Activated naive CD4-positive, alpha-beta T cell treated with anti-CD3 and anti-CD28 coated beads for 36 hours (primary cell): ENCODE data around the gene TRABD. TPM values are rescaled to one million over a fixed set of nuclear protein-coding genes. Genes with fewer than 3 reads are reported as not detected.

Source experiments
- CTCF ChIA-PET: fragments of 350-600 bp; sonication (Branson Sonifier 250); formaldehyde crosslinking; loops from one replicate; lab custom pipeline; 2021; ENCODE audit warnings: antibody characterized with exemption; lab: Charles Lee
- DNase-seq: peaks from one replicate; pipeline ENCODE4 v3.0.0-alpha.2; 2020
- H3K27ac Mint-ChIP-seq: one replicate; pipeline ENCODE4 v1.8.0; 2021; ENCODE audit warnings: mild to moderate bottlenecking, mixed read lengths
- H3K27me3 Mint-ChIP-seq: one replicate; pipeline ENCODE4 v1.8.0; 2021; ENCODE audit warnings: low read depth, mixed read lengths
- H3K36me3 Mint-ChIP-seq: one replicate; pipeline ENCODE4 v1.8.0; 2021; ENCODE audit warnings: low read depth, mixed read lengths
- H3K4me1 Mint-ChIP-seq: one replicate; pipeline ENCODE4 v1.8.0; 2021; ENCODE audit warnings: low read depth, mixed read lengths
- H3K4me3 Mint-ChIP-seq: one replicate; pipeline ENCODE4 v1.8.0; 2021; ENCODE audit warnings: mild to moderate bottlenecking, moderate library complexity, mixed read lengths
- H3K9me3 Mint-ChIP-seq: one replicate; pipeline ENCODE4 v1.8.0; 2021; ENCODE audit warnings: mixed read lengths
- intact Hi-C: fragments of 100-400 bp; cut with micrococcal nuclease; formaldehyde crosslinking; loops from one replicate; pipeline ENCODE4 v1.15.1; 2023
- total RNA-seq, 2 experiments: library from RNA; stranded (reverse); gene quantifications; one replicate each; pipeline ENCODE4 v1.2.3, GENCODE V29; 2021

The TRABD gene
- total RNA-seq, 2 experiments from 2014 or later = 61.0 to 62.8 TPM

GRCh38 chr22:50244420-50245213 is 58.9 kb downstream of the TRABD start, which contains the start of gene TUBGCP6:
TUBGCP6 (minus strand) TSS chr22:50245023; CDS start chr22:50244459, 564 bp downstream.
- H3K4me1 Mint-ChIP-seq = peaks cover 48% of the 10 kb centered on the region
- intact Hi-C loops = loop anchor here (1.0 to 10.0 kb wide), 4 partner anchors 26 to 376 kb away; partner anchors contain the start of genes MAPK11, SBF1 and SELENOO
- peak; percentile 94 for DNase-seq
- H3K9me3 Mint-ChIP-seq = no peaks in the 10 kb centered on the region
- peak within 1 kb of the TSS; percentile 99 for H3K4me3 Mint-ChIP-seq
- no peaks in the 10 kb centered on the region for H3K27me3 Mint-ChIP-seq
- H3K27ac Mint-ChIP-seq = peak within 1 kb of the TSS; percentile 98
- peaks cover 7% of the 10 kb centered on the region for H3K36me3 Mint-ChIP-seq
- CTCF ChIA-PET = interaction anchor here (1.0 to 1.3 kb wide), 5 partner anchors 9 to 376 kb away, joined by 3 to 5 read pairs (median 4); partner anchors contain the start of gene SCO2

GRCh38 chr22:50245214-50246072 is 59.7 kb downstream of the TRABD start:
- H3K36me3 Mint-ChIP-seq = peaks cover 7% of the 10 kb centered on the region
- intact Hi-C loops = loop anchor here (2.0 to 10.0 kb wide), 3 partner anchors 45 to 375 kb away; partner anchors contain the start of genes SBF1 and SELENOO
- H3K27ac Mint-ChIP-seq = peak overlapping the region; percentile 98
- peak overlapping the region; percentile 99 for H3K4me3 Mint-ChIP-seq
- CTCF ChIA-PET = interaction anchor here (0.6 to 0.7 kb wide), 3 partner anchors 80 to 206 kb away, joined by 3 to 4 read pairs (median 4); no protein-coding TSS in a partner anchor
- H3K4me1 Mint-ChIP-seq = peaks cover 47% of the 10 kb centered on the region
- no peaks in the 10 kb centered on the region for H3K27me3 Mint-ChIP-seq
- no peaks in the 10 kb centered on the region for H3K9me3 Mint-ChIP-seq
- no peak for DNase-seq

GRCh38 chr22:50246242-50247175 is 60.8 kb downstream of the TRABD start:
- intact Hi-C loops = loop anchor here (10.0 kb wide), 1 partner anchor 228 kb away; the partner anchor contains the start of gene SBF1
- peaks cover 7% of the 10 kb centered on the region for H3K36me3 Mint-ChIP-seq
- H3K4me1 Mint-ChIP-seq = peaks cover 43% of the 10 kb centered on the region
- H3K27ac Mint-ChIP-seq = no peak overlapping the region
- H3K9me3 Mint-ChIP-seq = no peaks in the 10 kb centered on the region
- H3K27me3 Mint-ChIP-seq = no peaks in the 10 kb centered on the region
- no peak for DNase-seq
- CTCF ChIA-PET = interaction anchor here (0.6 to 1.1 kb wide), 3 partner anchors 77 to 102 kb away, joined by 3 to 4 read pairs (median 3); no protein-coding TSS in a partner anchor
- peak overlapping the region; percentile 99 for H3K4me3 Mint-ChIP-seq

GRCh38 chr22:50247748-50248147 is 62.0 kb downstream of the TRABD start:
- Mint-ChIP-seq H3K36me3 (peaks cover 7% of the 10 kb centered on the region), H3K4me1 (peaks cover 30% of the 10 kb centered on the region), H3K27me3 (no peaks in the 10 kb centered on the region), H3K9me3 (no peaks in the 10 kb centered on the region), H3K4me3 (no peak overlapping the region), H3K27ac (no peak overlapping the region)
- intact Hi-C loops = loop anchor here (10.0 kb wide), 1 partner anchor 227 kb away; the partner anchor contains the start of gene SBF1
- peak; percentile 56 for DNase-seq
- CTCF ChIA-PET = interaction anchor here (1.1 kb wide), 1 partner anchor 75 kb away, joined by 4 read pairs; no protein-coding TSS in a partner anchor

GRCh38 chr22:50248196-50249081 is 62.7 kb downstream of the TRABD start:
- DNase-seq = no peak
- H3K36me3 Mint-ChIP-seq = peaks cover 7% of the 10 kb centered on the region
- H3K27ac Mint-ChIP-seq = no peak overlapping the region
- no peak overlapping the region for H3K4me3 Mint-ChIP-seq
- H3K9me3 Mint-ChIP-seq = no peaks in the 10 kb centered on the region
- H3K4me1 Mint-ChIP-seq = peaks cover 28% of the 10 kb centered on the region
- intact Hi-C loops = loop anchor here (10.0 kb wide), 1 partner anchor 226 kb away; the partner anchor contains the start of gene SBF1
- H3K27me3 Mint-ChIP-seq = no peaks in the 10 kb centered on the region
- CTCF ChIA-PET = interaction anchor here (1.1 kb wide), 1 partner anchor 75 kb away, joined by 4 read pairs; no protein-coding TSS in a partner anchor

Other genes starting within 250 kb of the TRABD start
- 100 to 1,000 TPM; 202 to 210 TPM for gene PIM3, start 225.1 kb upstream of the TRABD start, total RNA-seq
- gene IL17REL, start 173.1 kb upstream of the TRABD start, total RNA-seq = under 1 TPM; 0.12 to 0.15 TPM
- not detected for gene TTLL8, start 127.6 kb upstream of the TRABD start, total RNA-seq
- under 1 TPM in 1 of 2 experiments, not detected in 1; 0.05 TPM for gene MLC1, start 100.5 kb upstream of the TRABD start, total RNA-seq
- not detected for gene MOV10L1, start 95.9 kb upstream of the TRABD start, total RNA-seq
- 1 to 10 TPM; 1.2 to 1.7 TPM for gene PANX2, start 15.2 kb upstream of the TRABD start, total RNA-seq
- 10 to 100 TPM; 16.5 to 16.7 TPM for gene SELENOO, start 15.1 kb downstream of the TRABD start, total RNA-seq
- gene TUBGCP6, start 59.1 kb downstream of the TRABD start, total RNA-seq = 10 to 100 TPM; 44.5 to 47.8 TPM
- 10 to 100 TPM; 35.4 to 38.0 TPM for gene HDAC10, start 65.4 kb downstream of the TRABD start, total RNA-seq
- gene MAPK12, start 75.8 kb downstream of the TRABD start, total RNA-seq = 10 to 100 TPM; 12.3 to 12.4 TPM
- 10 to 100 TPM; 17.5 to 17.9 TPM for gene MAPK11, start 84.5 kb downstream of the TRABD start, total RNA-seq
- 10 to 100 TPM in 1 of 2 experiments, 1 to 10 TPM in 1; 9.8 to 10.4 TPM for gene PLXNB2, start 121.7 kb downstream of the TRABD start, total RNA-seq
- gene DENND6B, start 141.1 kb downstream of the TRABD start, total RNA-seq = 1 to 10 TPM; 1.8 to 2.1 TPM
- 10 to 100 TPM; 33.7 to 34.7 TPM for gene PPP6R2, start 157.4 kb downstream of the TRABD start, total RNA-seq